Motor neuron (in vitro differentiated cells): Measurements from ENCODE around the gene BCAT1. TPM values are rescaled to one million over a fixed set of nuclear protein-coding genes. Genes with fewer than 3 reads are reported as not detected.
"Not testable (repeated sequence)": the region's sequence is repeated elsewhere in the genome, so short reads cannot be mapped to it uniquely, and the experiment has no call there.

Experiments used
- ATAC-seq, 8 experiments: fragments of 200-7000 bp; cut with Tn5 transposase; replicated peaks in 6 of 8; 2 replicates each; pipeline ENCODE4 v1.8.0; 2021; ENCODE audit warnings: mild to moderate bottlenecking in 8 of 8, moderate library complexity in 8 of 8
- H3K27ac ChIP-seq, 2 donors: fragments of 250-450 bp; sonication (Bioruptor Pico); 2 replicates each; pipeline ENCODE4 v1.9.0; 2021; ENCODE audit warnings: antibody characterized with exemption in 2 of 2, mild to moderate bottlenecking in 2 of 2, moderate library complexity in 1 of 2
- H3K4me1 ChIP-seq, 2 donors: fragments of 250-450 bp; sonication (Bioruptor Pico); replicated peaks in 1 of 2; 2 replicates each; pipeline ENCODE4 v1.6.1; 2021; ENCODE audit warnings: antibody characterized with exemption in 2 of 2, mild to moderate bottlenecking in 2 of 2, moderate library complexity in 1 of 2
- H3K4me3 ChIP-seq, 5 donors: fragments of 250-450 bp; sonication (Bioruptor Pico); 2 replicates each; pipeline ENCODE4 v1.9.0; 2021; ENCODE audit warnings: antibody characterized with exemption in 5 of 5, mild to moderate bottlenecking in 5 of 5, moderate library complexity in 4 of 5
- WGBS, 10 experiments: fragments of 450-650 bp; shearing (Covaris generic); methylation state at CpG; one replicate each; pipeline ENCODE4 v1.0.0; 2022; 5-methylcytosine and 5-hydroxymethylcytosine counted together
- in situ Hi-C, 9 experiments: fragments of 400-800 bp; cut with MboI; loops; one replicate each; pipeline ENCODE4 v1.15.0; 2021; ENCODE audit warnings: low sequenced_read_pairs in 9 of 9, low pct_unique_long_range_greater_than_20kb in 2 of 9; ENCODE audit not compliant: unreplicated experiment in 9 of 9
- total RNA-seq, 8 experiments: library from RNA; unstranded; fragments of 300-600 nt; gene quantifications; 2 replicates each; pipeline versions ENCODE4 v1.2.3 to v1.2.4, GENCODE V29; 2022

The BCAT1 gene
- total RNA-seq, 8 experiments from 2014 or later = 3.1 to 181 (median 97.1) TPM

DNA sequence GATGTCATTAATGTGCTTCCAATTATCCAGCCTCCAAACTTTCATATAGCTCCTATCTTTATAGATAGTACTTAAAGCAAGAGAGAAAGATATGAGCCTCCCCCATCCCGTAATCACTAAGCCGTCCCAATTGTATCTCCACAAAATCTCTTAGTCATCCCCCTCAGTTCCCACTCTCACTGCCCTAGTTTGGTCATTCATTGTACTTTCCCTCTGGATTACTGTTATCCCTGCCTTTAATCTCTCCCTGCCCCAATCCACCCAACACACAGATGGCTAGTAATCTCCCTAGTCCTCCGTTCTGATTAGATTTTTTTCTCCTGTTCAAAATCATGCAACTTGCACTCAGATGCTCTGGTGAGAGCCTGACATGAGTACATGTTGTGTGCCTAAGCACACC, 5.4 kb upstream of the BCAT1 start:
- Histone ChIP-seq H3K27ac (no peak overlapping the region), H3K4me1 (peaks cover 4 to 8% of the 10 kb centered on the region in 2 donors), H3K4me3 (no peak overlapping the region)
- in situ Hi-C loops = no loop called here
- no peak for ATAC-seq
- WGBS, 10 experiments = 14 to 100% (median 82%) methylated on average over 1 to 3 of the region's 3 CpGs; no CpG with 5 or more reads in 2 of the 10 experiments

DNA sequence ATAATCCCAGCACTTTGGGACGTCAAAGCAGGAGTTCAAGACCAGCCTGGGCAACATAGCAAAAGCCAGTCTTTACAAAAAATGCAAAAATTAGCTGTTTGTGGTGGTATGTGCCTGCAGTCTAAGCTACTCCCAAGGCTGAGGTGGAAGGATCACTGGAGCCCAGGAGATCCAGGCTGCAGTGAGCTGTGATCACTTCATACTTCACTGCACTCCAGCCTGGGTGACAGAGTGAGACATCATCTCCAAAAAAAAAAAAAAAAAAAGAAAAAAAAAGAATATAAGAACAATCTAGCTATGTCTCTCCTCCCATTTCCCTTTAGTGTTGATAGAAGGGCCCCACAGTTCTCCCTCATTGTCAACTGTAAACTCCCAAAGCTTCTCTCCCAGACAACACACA, 3.5 kb upstream of the BCAT1 start:
- peaks cover 4 to 8% of the 10 kb centered on the region in 2 donors for H3K4me1 ChIP-seq
- H3K4me3 ChIP-seq = no peak overlapping the region
- in situ Hi-C loops = no loop called here
- no peak overlapping the region for H3K27ac ChIP-seq
- ATAC-seq = no peak
- 40 to 100% (median 71%) methylated on average over 1 of the region's 1 CpG; no CpG with 5 or more reads in 5 of the 10 experiments for WGBS, 10 experiments

DNA sequence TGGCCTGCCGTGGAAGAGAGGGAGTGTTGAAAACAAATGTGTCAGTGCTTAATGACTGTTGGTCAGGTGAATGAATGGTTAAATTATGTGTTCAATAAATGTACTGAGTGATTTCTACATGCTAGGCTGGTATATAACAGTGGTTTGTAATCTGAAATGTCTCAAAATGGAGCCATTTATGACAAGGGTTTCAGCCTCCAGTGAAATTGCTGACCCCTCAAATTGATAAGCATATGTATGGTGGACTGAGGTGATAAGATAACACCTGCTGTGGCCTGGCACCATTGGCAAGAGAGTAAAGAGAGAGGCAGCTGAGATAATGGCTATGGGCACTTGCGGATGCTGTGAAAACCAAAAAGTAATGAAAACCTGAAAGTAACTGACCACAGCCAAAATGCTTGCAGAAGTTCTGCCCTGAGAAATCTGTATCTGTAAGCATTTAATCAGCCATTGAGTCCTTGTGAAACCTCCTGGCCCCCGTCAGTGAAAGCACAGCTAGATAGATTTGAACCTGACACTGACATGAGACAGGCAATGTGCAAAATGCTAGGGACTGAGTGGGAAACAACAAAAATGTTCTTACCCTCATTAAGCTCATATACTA, 1.4 kb upstream of the BCAT1 start:
- 40 to 96% (median 72%) methylated on average over 1 to 3 of the region's 3 CpGs for WGBS, 10 experiments
- in situ Hi-C loops = no loop called here

DNA sequence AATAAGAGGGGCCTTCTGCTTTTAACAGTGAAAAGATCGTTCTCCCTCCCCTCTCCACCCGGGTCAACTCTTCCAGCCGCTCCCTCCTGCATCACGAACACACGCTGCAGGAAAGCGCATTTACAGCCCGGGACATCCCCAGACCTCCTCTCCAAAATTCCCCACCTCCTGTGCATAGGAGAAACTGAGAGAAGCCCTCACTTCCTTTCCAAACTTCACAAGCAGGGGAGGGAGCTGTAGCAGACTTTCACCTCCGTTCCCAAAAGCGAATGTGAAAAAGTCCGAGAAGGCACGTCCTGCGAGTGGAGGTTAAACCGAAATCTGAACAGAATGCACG, 513 bp downstream of the BCAT1 start:
- peak; percentile 8 to 60 (median 22) for ATAC-seq

More for the DNA sequence above, 1.4 kb upstream of the BCAT1 start:
- H3K4me3 ChIP-seq = no peak overlapping the region
- peaks cover 13 to 16% of the 10 kb centered on the region in 2 donors for H3K4me1 ChIP-seq
- no peak overlapping the region for H3K27ac ChIP-seq
- ATAC-seq = no peak

GRCh38 chr12:24947541-24948419, 1.1 kb downstream of the BCAT1 start:
- WGBS, 10 experiments = 0 to 59% (median 2%) methylated on average over 2 to 12 of the region's 12 CpGs; no CpG with 5 or more reads in 1 of the 10 experiments
- peak overlapping the region; percentile 82 to 90 for H3K27ac ChIP-seq
- peak in 2 of 8 experiments; percentile 2 to 6 for ATAC-seq
- in situ Hi-C loops = no loop called here
- H3K4me3 ChIP-seq = peak overlapping the region; percentile 54 to 82 (median 70)
- H3K4me1 ChIP-seq = peaks cover 14 to 21% of the 10 kb centered on the region in 2 donors

More for the DNA sequence above, 513 bp downstream of the BCAT1 start:
- Histone ChIP-seq H3K27ac (peak overlapping the region; percentile 82 to 90), H3K4me3 (peak overlapping the region; percentile 54 to 82 (median 70)), H3K4me1 (peaks cover 14 to 21% of the 10 kb centered on the region in 2 donors)
- WGBS, 10 experiments = 0 to 7% (median 0%) methylated on average over 2 to 13 of the region's 14 CpGs; no CpG with 5 or more reads in 2 of the 10 experiments
- in situ Hi-C loops = no loop called here

DNA sequence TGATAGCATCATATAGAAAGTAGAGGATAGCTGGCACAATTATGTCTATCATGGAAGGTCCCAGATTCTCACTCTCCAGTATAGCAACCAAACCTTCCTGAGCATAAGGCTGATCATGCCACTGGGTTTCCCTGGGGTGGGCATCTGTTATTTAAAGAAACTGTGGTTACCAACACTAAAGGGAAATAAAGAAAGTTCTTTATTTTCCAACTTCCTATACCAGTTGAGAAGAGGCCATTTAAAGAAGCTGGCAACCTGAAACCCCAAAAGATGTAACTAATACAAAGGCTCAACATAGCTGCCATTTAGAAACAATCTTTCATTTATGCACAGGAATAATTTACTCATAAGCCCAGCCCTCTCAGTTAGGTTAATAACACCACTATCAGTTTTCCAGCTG, 3.1 kb downstream of the BCAT1 start:
- peak overlapping the region; percentile 54 to 82 (median 70) for H3K4me3 ChIP-seq
- no peak for ATAC-seq

GRCh38 chr12:24945039-24945438, 3.9 kb downstream of the BCAT1 start:
- 40 to 100% (median 100%) methylated on average over 1 of the region's 1 CpG; no CpG with 5 or more reads in 3 of the 10 experiments for WGBS, 10 experiments
- in situ Hi-C loops = no loop called here
- Histone ChIP-seq H3K27ac (no peak overlapping the region), H3K4me3 (no peak overlapping the region), H3K4me1 (peaks cover 17 to 23% of the 10 kb centered on the region in 2 donors)
- ATAC-seq = no peak

More for the DNA sequence above, 3.1 kb downstream of the BCAT1 start:
- Histone ChIP-seq H3K4me1 (peaks cover 13 to 21% of the 10 kb centered on the region in 2 donors), H3K27ac (peak overlapping the region in 1 of 2 donors; percentile 46)
- in situ Hi-C loops = no loop called here

DNA sequence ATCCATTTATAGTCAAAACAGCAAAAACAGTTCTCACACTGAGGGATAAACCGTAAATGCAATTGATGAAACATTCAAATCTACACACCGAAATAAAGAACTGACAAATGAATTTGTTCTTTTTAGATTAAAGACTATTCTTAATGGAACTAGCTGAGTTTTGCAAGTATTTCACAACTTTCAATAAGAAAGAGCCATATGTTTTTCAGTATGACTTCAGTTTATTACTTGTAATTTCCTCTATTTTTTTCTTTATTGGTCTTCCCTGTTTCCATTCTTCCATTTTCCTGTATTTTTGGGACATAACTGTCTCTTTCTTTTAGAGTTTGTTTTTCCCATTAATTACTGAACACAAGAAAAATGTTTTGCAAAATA, 4.3 kb downstream of the BCAT1 start:
- ATAC-seq = no peak
- WGBS, 10 experiments = 71 to 100% (median 96%) methylated on average over 1 to 2 of the region's 2 CpGs
- in situ Hi-C loops = no loop called here
- Histone ChIP-seq H3K27ac (no peak overlapping the region), H3K4me3 (no peak overlapping the region), H3K4me1 (peaks cover 17 to 18% of the 10 kb centered on the region in 2 donors)

- H3K4me3 ChIP-seq = no peak overlapping the region
- ATAC-seq = no peak
- in situ Hi-C loops = no loop called here
- peaks cover 14 to 17% of the 10 kb centered on the region in 2 donors for H3K4me1 ChIP-seq
- WGBS, 10 experiments = 30 to 90% (median 83%) methylated on average over 1 to 6 of the region's 6 CpGs
- H3K27ac ChIP-seq = no peak overlapping the region
These were observed 4.8 kb downstream of the BCAT1 start for GRCh38 chr12:24943947-24944600.

GRCh38 chr12:24940157-24940556, 8.7 kb downstream of the BCAT1 start:
- Histone ChIP-seq H3K4me1 (peaks cover 5 to 7% of the 10 kb centered on the region in 2 donors), H3K27ac (no peak overlapping the region), H3K4me3 (no peak overlapping the region)
- in situ Hi-C loops = no loop called here
- 53 to 100% (median 93%) methylated on average over 1 to 2 of the region's 2 CpGs; no CpG with 5 or more reads in 2 of the 10 experiments for WGBS, 10 experiments
- no peak for ATAC-seq

GRCh38 chr12:24939551-24939950, 9.3 kb downstream of the BCAT1 start:
- in situ Hi-C loops, H3K4me1 ChIP-seq, H3K27ac ChIP-seq, ATAC-seq, H3K4me3 ChIP-seq: not testable (repeated sequence)
- WGBS, 10 experiments = 65 to 100% (median 97%) methylated on average over 2 to 6 of the region's 6 CpGs; no CpG with 5 or more reads in 4 of the 10 experiments

DNA sequence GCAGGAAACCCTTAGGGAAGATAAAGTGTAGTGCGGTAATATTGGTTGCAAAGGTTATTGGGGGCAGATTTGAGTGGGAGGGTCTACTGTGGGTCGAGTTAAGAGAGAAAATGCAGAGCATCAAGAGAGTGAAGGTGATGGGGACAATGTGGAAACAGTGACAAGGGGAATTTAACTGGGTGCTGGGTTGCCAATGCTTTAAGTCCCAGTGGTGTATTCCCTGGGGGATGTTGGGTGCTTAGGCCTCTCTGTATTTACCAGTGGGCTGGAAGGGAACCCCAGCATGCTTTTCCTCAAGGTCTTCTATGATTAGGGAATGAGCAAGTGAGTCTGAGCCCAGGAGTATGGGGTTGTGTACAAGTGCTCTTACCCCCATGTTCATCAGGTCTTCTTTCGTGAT, 10.6 kb downstream of the BCAT1 start:
- 22 to 100% (median 82%) methylated on average over 1 to 3 of the region's 3 CpGs; no CpG with 5 or more reads in 4 of the 10 experiments for WGBS, 10 experiments

More for the DNA sequence above, 10.6 kb downstream of the BCAT1 start:
- Histone ChIP-seq H3K4me1 (peaks cover 2 to 7% of the 10 kb centered on the region in 2 donors), H3K4me3 (no peak overlapping the region), H3K27ac (no peak overlapping the region)
- no peak for ATAC-seq
- in situ Hi-C loops = no loop called here
